ENCODE results near the gene ZNF594.
"Not testable (repeated sequence)": the region's sequence is repeated elsewhere in the genome, so short reads cannot be mapped to it uniquely, and the experiment has no call there.

Gene ZNF594

GRCh38 chr17:5201011-5201410 is 9.3 kb upstream of the ZNF594 start:
- DNase-seq: no peak

GRCh38 chr17:5200360-5200759 is 8.7 kb upstream of the ZNF594 start:
- DNase-seq: no peak

- no peak for DNase-seq
These were observed 6.8 kb upstream of the ZNF594 start for GRCh38 chr17:5198472-5198871.

- DNase-seq: no peak
These were observed 2.7 kb upstream of the ZNF594 start for GRCh38 chr17:5194346-5194745.

DNA sequence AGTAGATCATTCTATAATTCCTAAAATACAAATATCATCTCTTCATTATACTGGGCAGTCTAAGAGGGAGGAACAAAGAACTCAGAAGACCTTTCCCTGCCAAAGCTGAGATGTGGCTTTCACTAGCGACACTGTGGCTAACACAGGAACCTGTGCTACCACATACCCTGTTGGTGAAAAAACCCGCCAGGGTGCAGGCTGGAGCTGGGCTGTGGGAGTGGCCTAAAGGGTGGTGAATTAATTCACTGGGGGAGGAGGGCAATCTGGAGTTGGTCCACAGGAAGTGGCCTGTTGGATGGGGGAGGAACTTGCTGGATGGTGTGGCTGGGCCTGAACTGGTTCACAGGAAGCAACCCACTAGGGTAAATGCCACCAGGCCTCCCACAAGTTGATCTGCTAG is 7.4 kb downstream of the ZNF594 start:
- DNase-seq: no peak

- no peak for DNase-seq
These were observed 8.3 kb downstream of the ZNF594 start for GRCh38 chr17:5183410-5183793.

- DNase-seq: no peak
These were observed 8.9 kb downstream of the ZNF594 start for GRCh38 chr17:5182597-5183409.

DNA sequence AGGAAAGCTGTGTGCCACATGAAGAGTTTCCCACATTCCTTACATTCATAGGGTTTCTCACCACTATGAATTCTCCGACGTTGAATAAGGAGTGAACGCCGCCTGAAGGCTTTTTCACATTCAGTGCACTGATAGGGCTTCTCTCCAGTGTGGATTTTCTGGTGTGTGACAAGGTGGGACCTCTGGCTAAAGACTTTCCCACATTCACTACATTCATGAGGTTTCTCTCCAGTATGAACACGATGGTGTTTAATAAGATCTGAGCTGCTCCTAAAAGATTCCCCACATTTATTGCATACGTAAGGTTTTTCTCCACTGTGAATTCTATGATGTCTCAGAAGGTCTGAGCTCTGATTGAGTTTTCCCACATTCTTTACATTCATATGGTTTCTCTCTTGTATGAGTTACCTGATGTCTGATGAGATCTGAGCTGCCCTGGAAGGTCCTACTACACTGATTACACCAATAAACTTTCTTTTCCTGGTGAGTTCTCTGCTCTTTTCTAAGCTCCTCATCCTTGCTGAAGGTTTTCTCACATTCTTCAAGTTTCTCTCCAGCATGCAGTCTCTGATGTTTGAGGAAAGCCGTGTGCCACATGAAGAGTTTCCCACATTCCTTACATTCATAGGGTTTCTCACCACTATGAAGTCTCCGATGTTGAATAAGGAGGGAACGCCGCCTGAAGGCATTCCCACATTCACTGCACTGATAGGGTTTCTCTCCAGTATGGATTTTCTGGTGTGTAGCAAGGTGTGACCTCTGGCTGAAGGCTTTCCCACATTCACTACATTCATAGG is 10.0 kb downstream of the ZNF594 start:
- DNase-seq: no peak

GRCh38 chr17:5179003-5179402 is 12.7 kb downstream of the ZNF594 start:
- DNase-seq: no peak

DNA sequence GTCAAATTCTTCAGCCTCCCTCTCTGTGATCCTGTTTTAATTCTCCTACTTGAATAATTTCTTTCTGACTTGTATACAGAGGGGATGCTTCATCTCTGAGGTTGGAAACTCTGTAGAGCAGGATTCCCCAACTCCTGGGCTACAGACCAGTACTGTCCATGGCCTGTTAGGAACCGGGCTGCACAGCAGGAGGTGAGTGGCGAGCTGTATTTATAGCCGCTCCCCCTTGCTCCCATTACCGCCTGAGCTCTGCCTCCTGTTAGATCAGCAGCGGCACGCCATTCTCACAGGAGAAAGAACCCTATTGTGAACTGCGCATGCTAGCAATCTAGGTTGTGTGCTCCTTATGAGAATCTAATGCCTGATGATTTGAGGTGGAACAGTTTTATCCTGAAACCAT is 16.6 kb downstream of the ZNF594 start:
- not testable (repeated sequence) for DNase-seq

- peak; percentile 70 to 81 (median 71) for DNase-seq
These were observed 25.7 kb downstream of the ZNF594 start for GRCh38 chr17:5165791-5166564.

DNA sequence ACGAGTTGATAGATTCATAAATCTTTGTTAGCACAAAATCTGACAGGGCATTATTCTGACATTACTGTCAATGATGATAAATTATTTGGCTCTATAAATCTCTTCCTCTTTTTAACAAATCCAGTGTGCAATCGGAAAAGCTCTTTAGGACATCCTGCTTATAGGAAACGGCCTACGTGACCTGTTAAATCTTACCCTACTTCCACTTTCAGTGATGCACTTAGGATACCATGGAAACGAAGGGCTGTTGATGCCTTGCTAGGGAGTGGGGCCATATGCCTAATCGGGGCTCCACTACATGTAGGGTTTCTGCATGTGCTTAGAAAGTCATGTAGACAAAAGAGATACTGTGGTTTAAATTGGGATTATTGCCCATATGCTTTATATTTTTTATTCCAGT is 27.2 kb downstream of the ZNF594 start:
- DNase-seq: peak; percentile 47 to 73 (median 50)

DNA sequence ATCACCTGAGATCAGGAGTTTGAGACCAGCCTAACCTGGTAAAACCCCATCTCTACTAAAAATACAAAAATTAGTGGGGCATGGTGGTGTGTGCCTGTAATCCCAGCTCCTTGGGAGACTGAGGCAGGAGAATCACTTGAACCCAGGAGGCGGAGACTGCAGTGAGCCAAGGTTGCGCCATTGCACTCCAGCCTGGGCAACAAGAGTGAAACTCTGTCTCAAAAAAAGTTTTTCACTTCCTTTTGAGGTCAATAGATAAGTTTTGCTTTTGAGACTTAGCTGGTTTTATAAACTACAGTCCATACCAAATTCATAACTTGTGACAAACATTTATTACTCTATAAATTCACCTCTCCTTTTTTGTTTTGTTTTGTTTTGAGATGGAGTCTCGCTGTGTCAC is 29.9 kb downstream of the ZNF594 start:
- DNase-seq: not testable (repeated sequence)

GRCh38 chr17:5160702-5161101 is 31.0 kb downstream of the ZNF594 start:
- DNase-seq: not testable (repeated sequence)

- not testable (repeated sequence) for DNase-seq
These were observed 45.5 kb downstream of the ZNF594 start for GRCh38 chr17:5146122-5146521.

DNA sequence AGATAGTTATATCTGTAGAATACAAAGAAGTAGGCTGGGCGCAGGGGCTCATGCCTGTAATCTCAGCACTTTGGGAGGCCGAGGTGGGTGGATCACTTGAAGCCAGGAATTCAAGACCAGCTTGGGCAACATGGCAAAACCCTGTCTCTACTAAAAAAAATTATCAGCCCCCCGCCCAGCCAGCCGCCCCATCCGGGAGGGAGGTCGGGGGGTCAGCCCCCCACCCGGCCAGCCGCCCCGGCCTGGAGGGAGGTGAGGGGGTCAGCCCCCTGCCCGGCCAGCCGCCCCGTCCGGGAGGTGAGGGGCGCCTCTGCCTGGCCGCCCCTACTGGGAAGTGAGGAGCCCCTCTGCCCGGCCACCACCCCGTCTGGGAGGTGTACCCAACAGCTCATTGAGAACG is 48.8 kb downstream of the ZNF594 start:
- not testable (repeated sequence) for DNase-seq

GRCh38 chr17:5139458-5139732 is 52.3 kb downstream of the ZNF594 start:
- DNase-seq: no peak

DNA sequence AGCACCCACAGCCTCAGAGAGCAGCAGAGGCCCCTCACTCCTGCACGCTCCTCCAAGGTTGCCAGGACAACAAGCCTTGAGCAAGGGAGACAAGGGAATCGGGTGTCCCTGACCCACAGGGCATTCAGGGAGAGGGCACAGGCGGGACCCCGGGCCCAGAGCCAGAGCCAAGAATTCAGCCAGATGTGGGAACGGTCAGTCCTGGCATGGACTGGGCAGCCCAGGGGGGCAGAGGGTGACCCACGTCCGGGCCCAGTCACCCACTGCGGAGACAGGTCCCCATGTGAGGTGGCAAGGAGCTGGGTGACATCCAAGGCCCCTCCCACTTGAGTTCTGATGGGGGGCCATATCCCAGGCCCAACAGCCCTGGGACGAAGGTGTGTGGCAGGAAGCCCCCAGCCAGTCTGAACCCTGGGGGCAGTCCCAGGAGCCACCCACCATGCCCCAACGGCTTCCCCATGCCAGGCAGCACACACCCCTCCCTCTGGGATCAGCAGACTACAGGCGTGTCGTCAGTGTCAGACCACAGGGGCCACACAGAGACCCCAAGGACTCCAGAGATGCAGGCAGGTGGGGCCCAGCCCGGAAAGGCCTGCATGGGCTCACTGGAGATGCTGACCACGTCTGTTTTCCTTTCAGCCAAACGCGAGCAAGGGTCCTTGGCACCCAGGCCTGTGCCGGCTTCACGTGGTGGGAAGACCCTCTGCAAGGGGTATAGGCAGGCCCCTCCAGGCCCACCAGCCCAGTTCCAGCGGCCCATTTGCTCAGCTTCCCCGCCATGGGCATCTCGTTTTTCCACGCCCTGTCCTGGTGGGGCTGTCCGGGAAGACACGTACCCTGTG is 52.8 kb downstream of the ZNF594 start:
- DNase-seq: no peak

GRCh38 chr17:5138198-5138544 is 53.5 kb downstream of the ZNF594 start:
- DNase-seq: not testable (repeated sequence)

DNA sequence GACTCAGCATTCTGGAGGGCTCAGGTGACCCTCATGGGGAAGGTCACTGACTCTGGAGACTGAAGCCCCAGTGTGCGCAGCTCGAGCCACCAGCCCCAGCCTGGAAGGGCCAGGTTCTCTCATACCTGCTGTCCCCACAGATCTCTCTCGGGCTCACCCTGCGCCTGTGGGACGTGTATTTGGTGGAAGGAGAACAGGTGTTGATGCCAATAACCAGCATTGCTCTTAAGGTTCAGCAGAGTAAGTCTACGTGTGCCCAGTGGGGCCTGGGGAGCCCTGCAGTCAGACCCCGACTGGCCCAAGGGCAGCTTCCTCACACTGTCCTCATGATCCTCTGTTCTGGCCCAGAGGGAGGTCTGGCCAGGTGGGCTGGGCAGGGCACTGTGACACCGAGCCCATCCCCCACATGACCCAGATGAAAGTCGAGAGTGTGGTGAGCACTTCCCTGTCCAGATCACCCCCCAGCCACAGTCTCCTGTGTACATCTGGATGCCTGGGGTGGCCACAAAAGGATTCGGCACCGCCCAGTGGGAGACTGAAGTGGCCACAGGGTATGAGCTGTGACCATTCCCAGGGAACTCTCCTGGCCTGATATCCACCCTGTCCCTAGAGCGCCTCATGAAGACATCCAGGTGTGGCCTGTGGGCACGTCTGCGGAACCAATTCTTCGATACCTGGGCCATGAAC is 54.0 kb downstream of the ZNF594 start:
- DNase-seq: not testable (repeated sequence)

GRCh38 chr17:5136580-5137412 is 54.9 kb downstream of the ZNF594 start:
- not testable (repeated sequence) for DNase-seq

Data from suppressor macrophage treated with lipopolysaccharide for 1 hour (primary cell).